Measurements from ENCODE around the gene MACROD2. TPM values are rescaled to one million over a fixed set of nuclear protein-coding genes. Genes with fewer than 3 reads are reported as not detected.

MACROD2 gene
- polyA plus RNA-seq, 1 donor = 3.9 TPM

DNA sequence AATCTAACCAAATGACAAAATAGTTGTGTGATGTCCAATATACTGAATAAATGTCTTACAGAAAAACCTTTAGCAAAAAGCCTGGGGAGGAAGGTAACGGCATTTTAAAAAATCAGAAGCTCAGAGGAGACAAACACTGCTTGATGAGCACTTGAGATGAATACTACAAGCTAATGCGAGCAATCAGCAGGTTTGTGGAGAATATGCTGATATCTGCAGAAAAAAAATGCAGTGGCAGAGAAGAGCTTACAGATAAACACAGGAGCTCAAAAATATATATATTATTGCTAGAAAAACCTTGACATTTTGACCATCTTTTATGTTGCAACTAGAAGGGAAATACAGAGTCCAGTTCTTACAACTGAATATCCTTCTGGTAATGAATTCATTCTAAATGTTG, 1605.2 kb downstream of the MACROD2 start:
- DNase-seq = no peak

DNA sequence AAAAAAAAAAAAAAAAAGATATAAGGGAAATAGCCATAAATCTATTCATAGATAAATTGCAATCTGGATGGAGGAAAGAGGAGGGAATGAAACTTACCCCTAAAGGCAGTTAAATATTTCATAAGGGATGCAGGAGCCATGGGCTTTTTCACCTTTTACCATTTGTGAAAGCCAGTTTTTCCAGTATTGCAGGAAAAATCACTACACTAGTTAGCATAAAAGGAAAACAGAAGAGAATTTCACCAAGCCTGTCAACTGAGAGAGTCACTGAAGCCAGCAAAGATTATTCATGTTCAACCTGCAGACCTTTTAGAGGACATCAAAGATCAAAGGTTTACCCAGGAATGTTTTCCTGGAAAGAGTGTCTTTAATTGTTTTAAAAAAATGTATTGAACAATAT, 1608.2 kb downstream of the MACROD2 start:
- no peak for DNase-seq

- DNase-seq = no peak
Measured at GRCh38 chr20:15603978-15604805, 1608.9 kb downstream of the MACROD2 start.

DNA sequence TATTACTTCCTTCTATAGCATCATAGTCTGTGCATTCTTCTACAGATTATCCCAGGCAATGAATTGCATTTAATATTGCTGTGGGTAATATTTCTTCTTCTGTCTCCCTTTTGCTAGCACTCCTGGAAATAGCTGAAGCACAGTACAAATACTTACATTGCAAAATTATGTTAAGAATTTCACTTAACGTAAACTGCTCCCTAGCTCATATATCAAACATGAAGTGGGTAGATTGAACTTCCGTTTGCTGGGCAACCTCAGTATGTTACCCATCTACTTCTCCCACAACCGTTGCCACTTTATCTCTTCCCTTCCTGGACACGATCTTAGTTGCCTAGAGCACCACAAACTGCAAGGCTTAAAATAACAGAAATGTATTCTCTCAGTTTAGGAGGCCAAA, 1614.6 kb downstream of the MACROD2 start:
- no peak for DNase-seq

- DNase-seq = no peak
Measured at GRCh38 chr20:15610787-15611186, 1615.5 kb downstream of the MACROD2 start.

DNA sequence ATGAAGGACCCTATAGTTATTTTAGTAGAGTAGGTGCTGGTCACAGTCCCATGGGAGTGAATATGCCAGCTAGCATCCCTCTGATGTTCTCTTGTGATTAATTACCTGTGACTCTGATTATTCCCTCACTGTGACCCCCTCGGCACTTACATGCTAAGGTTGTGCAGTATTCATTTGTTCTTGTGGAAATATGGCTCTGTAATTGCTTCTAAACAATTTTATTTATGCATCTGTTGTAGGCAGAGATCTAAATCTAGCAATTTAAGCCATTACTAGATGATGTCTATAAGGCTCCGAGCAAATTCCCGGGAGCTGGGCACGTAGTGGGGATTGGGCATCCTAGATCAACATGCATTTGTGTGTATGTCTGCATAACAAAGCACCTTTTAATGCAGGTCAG, 1616.2 kb downstream of the MACROD2 start:
- DNase-seq = no peak

- DNase-seq = no peak
Measured at GRCh38 chr20:15612198-15612597, 1616.9 kb downstream of the MACROD2 start.

- DNase-seq = no peak
Measured at GRCh38 chr20:15612769-15613168, 1617.5 kb downstream of the MACROD2 start.

- no peak for DNase-seq
Measured at GRCh38 chr20:15613530-15613929, 1618.2 kb downstream of the MACROD2 start.

DNA sequence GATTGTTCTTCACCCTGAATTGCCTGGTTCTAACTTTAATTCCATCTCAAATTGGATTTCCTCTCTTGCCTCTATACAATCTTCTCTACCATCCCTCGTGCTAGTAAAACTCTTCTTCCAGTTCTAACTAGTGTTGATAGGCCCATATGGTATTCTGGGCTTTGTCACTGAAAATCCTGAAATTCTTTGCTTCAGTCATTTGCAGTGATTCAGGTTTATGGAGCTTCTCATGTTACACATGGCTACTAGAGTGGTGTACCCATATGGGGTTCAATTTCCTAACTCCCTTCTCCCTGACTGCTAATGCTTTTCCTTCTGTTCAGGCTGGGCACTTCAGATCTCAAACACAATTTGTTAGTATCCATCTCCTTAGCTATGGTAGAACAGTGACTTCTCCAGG, 1621.3 kb downstream of the MACROD2 start:
- DNase-seq = no peak

GRCh38 chr20:15618110-15618509, 1622.8 kb downstream of the MACROD2 start:
- DNase-seq = no peak

- DNase-seq = no peak
Measured at GRCh38 chr20:15618912-15619311, 1623.6 kb downstream of the MACROD2 start.

DNA sequence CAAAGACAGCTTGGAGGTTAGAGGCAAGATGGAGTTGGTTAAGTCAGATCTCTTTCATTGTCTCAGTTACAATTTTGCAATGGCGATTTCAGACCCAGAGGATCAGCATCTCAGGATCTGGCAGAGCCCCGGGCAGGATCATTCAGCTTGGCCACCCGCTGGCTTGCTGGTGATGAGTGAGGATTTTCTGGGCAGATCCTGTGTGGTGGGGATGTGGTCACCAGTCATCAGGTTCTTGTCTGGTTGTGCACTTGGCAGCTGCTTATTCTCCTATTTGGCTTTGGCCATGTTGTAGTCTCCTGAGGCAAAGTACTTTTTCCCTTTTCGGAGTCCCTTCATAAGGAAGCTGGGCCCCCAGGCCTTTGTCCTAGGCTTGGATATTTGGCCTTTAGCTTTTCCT, 1624.0 kb downstream of the MACROD2 start:
- DNase-seq = no peak

GRCh38 chr20:15619816-15620215, 1624.5 kb downstream of the MACROD2 start:
- no peak for DNase-seq

DNA sequence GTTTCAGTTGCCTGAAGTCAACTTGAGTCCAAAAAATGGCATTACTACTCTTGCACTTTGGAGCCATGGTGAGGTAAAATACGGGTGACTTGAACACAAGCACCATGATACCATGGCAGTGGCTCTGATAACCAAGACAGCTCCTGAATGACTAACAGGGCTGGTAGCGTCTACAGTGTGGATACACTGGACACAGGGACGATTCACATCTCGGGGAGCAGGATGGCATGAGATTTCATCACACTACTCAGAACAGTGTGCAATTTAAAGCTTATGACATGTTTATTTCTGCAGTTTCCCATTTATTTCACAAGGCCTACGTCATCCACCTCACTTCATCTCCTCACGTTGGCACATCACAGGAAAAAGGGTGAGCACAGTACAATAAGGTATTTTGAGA, 1627.1 kb downstream of the MACROD2 start:
- no peak for DNase-seq

- no peak for DNase-seq
Measured at GRCh38 chr20:15623215-15623614, 1627.9 kb downstream of the MACROD2 start.

GRCh38 chr20:15625981-15626380, 1630.7 kb downstream of the MACROD2 start:
- peak; percentile 18 for DNase-seq

DNA sequence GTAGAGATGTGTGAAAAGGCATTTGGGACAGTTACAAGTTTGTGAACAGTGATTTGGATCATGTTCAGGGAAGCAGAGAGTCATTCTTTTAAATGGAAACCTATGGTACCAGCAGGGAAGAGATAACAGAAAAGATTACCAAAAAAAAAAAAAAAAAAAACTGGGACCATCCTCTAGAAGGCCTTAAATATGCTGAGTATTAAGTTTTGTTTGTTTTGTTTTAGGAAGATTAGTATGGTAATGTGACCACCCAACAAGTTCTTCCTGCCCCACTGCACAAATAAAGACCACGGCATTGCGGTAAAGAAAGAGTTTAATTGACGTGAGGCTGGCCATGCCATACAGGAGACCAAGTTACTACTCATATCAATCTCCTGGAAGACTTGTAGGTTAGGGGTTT, 1631.8 kb downstream of the MACROD2 start:
- no peak for DNase-seq

DNA sequence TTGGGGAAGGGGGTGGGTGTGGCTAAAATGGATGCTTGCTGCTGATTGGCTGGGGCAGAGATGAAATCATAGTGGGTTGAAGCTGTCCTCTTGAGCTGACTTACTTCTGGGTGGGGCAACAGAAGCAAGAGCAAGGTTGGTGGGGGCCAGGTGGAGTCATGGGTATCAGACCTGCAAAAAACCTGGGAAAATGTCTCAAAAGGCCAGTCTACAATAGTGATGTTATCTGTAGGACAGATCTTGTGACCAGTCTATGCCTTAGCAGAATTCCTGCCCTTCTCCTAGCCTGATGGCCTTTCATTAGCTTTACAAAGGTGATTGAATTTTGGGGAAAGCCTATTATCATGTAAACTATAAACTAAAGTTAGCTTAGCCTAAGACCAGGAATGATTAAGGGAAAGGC, 1632.2 kb downstream of the MACROD2 start:
- DNase-seq = no peak

DNA sequence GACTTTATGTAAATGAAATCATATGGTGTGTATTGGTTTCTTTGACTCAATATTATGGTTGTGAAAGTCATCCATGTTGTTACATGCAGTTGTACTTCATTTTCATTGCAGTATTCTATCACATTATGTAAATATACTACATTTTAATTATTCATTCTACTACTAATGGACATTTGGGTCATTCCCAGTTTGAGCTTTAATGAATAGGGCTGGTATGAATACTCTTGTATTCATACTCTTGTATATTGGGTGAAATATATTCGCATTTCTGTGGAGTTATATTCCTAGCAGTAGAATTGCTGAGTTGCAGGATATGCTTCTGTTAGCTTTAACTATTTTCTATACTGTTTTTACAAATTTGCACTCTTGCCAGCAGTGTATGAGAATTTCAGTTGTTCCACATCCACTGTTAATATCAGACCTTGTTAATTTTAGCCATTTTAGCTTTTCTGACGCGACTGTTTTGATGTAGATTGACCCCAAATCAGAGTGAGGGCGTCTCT, 1633.6 kb downstream of the MACROD2 start:
- no peak for DNase-seq

DNA sequence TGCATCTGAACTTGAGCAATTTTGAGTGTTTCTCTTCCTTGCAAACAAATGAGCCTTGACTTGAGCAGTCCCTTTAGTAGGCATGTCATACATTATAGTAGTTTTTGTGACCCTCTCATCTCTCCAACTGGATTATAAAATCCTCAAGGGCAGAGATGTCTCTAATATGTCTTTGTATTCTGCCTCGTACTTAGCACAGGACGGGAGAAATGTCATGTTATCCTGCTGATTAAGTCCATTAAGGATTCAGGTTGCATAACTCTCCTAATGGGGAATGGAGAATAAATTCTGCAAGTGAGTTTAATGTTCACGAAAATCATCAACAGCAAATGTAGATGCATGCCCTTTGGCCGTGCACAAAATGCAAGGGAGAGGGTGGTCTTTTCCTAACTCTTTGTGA, 1635.0 kb downstream of the MACROD2 start:
- DNase-seq = no peak

GRCh38 chr20:15632680-15633079, 1637.4 kb downstream of the MACROD2 start:
- no peak for DNase-seq

DNA sequence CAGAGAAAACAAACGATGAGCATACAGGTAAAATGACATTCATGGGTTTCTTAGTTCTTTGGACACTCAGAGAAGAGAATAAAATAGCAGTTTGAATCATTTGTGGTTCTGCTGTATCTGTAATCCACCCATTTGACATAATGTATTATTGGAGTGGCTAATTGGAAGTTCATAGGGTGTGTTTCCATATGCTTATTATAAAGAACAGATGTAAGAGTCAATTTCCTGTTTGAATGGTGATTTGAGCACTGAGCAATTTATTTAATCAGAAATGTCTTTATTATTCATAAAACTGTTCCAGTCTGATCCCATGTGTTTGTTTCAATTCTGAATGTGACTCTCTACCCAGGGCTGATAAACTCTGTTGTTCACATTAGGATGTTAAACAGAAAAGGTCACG, 1638.8 kb downstream of the MACROD2 start:
- no peak for DNase-seq

- no peak for DNase-seq
Measured at GRCh38 chr20:15637546-15637945, 1642.2 kb downstream of the MACROD2 start.
